Fibroblast of lung (primary cell): ENCODE measurements around the gene PTCRA. TPM values are rescaled to one million over a fixed set of nuclear protein-coding genes. Genes with fewer than 3 reads are reported as not detected.
A peak's percentile ranks its signal among the peaks of the same experiment; 100 is the strongest.
"Not testable (repeated sequence)": the region's sequence is repeated elsewhere in the genome, so short reads cannot be mapped to it uniquely, and the experiment has no call there.

Source experiments
- DNase-seq, 2 donors: peaks; one replicate each; pipeline versions ENCODE4 v3.0.0 to v3.0.0-alpha.2; 2010; ENCODE audit warnings: low read depth in 2 of 2
- H2AFZ ChIP-seq: 2 replicates; pipeline ENCODE4 v1.5.1; 2012; ENCODE audit warnings: low read length, control low read depth, inconsistent platforms
- H3K27ac ChIP-seq: 2 replicates; pipeline ENCODE4 v1.5.1; 2011; ENCODE audit warnings: low read length, control low read depth; ENCODE audit not compliant: insufficient read depth
- H3K27me3 ChIP-seq: 2 replicates; pipeline ENCODE4 v1.5.1; 2011; ENCODE audit warnings: mild to moderate bottlenecking, low read length; ENCODE audit not compliant: control insufficient read depth, insufficient read depth
- H3K36me3 ChIP-seq: 2 replicates; pipeline ENCODE4 v1.5.1; 2011; ENCODE audit warnings: low read length; ENCODE audit not compliant: control insufficient read depth, insufficient read depth
- H3K4me1 ChIP-seq: 2 replicates; pipeline ENCODE4 v1.5.1; 2011; ENCODE audit warnings: low read length; ENCODE audit not compliant: control insufficient read depth, insufficient read depth; ENCODE audit errors: extremely low read depth
- H3K4me2 ChIP-seq: 2 replicates; pipeline ENCODE4 v1.5.1; 2011; ENCODE audit warnings: low read length, control low read depth; ENCODE audit not compliant: insufficient read depth; ENCODE audit errors: extremely low read depth
- H3K4me3 ChIP-seq, 4 experiments: fragments of 200-600 bp in 1 of 4; sonication (generic) in 1 of 4; replicated peaks in 1 of 4; 2 replicates each; pipeline ENCODE4 v1.5.1; 2011 to 2016; ENCODE audit warnings: low read length in 4 of 4, low read depth in 3 of 4, mild to moderate bottlenecking in 3 of 4, control low read depth in 2 of 4, inconsistent platforms in 1 of 4, mixed read lengths in 1 of 4; ENCODE audit not compliant: insufficient read depth in 1 of 4; ENCODE audit errors: control extremely low read depth in 1 of 4
- H3K79me2 ChIP-seq: 2 replicates; pipeline ENCODE4 v1.5.1; 2012; ENCODE audit warnings: mild to moderate bottlenecking, low read length, inconsistent platforms; ENCODE audit not compliant: control insufficient read depth, insufficient read depth
- H3K9ac ChIP-seq: 2 replicates; pipeline ENCODE4 v1.5.1; 2011; ENCODE audit warnings: mild to moderate bottlenecking, low read length, control low read depth; ENCODE audit not compliant: insufficient read depth
- H3K9me3 ChIP-seq: 2 replicates; pipeline ENCODE4 v1.5.1; 2012; ENCODE audit warnings: low read depth, low read length; ENCODE audit not compliant: control insufficient read depth, insufficient read depth
- H4K20me1 ChIP-seq: 2 replicates; pipeline ENCODE4 v1.5.1; 2011; ENCODE audit warnings: low read length; ENCODE audit not compliant: control insufficient read depth, insufficient read depth; ENCODE audit errors: extremely low read depth
- CTCF ChIP-seq, 2 donors: IDR thresholded peaks in 1 of 2; conservative IDR thresholded peaks in 1 of 2; 1 replicate in 1 of 2; 2 replicates in 1 of 2; pipeline ENCODE4 v1.5.1; 2011 to 2012; ENCODE audit warnings: low read length in 2 of 2, control low read depth in 1 of 2, inconsistent platforms in 1 of 2, low read depth in 1 of 2, mild to moderate bottlenecking in 1 of 2
- EZH2 ChIP-seq: IDR thresholded peaks from 2 replicates; pipeline ENCODE4 v1.5.1; 2012; ENCODE audit warnings: low read length, control low read depth, mild to moderate bottlenecking; ENCODE audit errors: missing control alignments
- polyA plus RNA-seq, 2 donors: library from polyadenylated mRNA; depleted of rRNA in 1 of 2; stranded (reverse) in 1 of 2; unstranded in 1 of 2; fragments of >200 nt; gene quantifications; 2 replicates each; pipeline ENCODE4 v1.2.1, GENCODE V29; 2011 to 2012; ENCODE audit warnings: missing spikeins in 1 of 2
- total RNA-seq: library from RNA; depleted of rRNA; stranded (reverse); fragments of >200 nt; gene quantifications from 2 replicates; pipeline ENCODE4 v1.2.1, GENCODE V29; 2014

The PTCRA gene
- total and polyA plus RNA-seq, 2 donors (not counting 1 experiment from before 2014, with no cell fraction given), result not detected

DNA sequence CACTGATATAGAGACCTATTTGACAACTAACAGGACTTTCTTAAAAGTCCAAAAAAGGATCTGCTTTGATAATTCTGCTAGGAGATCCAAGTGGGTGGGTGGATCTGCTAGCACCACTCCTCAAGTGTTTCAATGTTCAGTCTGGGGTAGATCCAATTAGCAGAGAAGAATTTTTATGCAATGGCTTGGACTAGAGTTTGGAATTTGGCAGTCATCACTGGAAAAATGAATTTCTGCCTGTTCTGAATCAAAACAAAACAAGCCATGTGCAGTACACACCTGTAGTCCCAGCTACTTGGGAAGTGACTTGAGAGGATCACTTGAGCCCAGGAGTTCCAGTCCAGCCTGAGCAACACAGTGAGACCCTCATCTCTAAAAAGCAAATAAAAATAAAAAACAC lies 32.1 kb downstream of the PTCRA start:
- Histone ChIP-seq H3K9me3 (no peaks in the 10 kb centered on the region), H3K9ac (no peak overlapping the region), H3K79me2 (no peaks in the 10 kb centered on the region), H2AFZ (no peak overlapping the region), H3K27me3 (no peaks in the 10 kb centered on the region), H3K27ac (no peak overlapping the region), H3K4me1 (no peaks in the 10 kb centered on the region), H4K20me1 (no peaks in the 10 kb centered on the region), H3K36me3 (no peaks in the 10 kb centered on the region), H3K4me2 (no peak overlapping the region), H3K4me3 (no peak overlapping the region)
- DNase-seq, result no peak
- no peak for TF ChIP-seq EZH2
- no peak for TF ChIP-seq CTCF (conservative IDR thresholded peaks at IDR 0.05 in 1 of 2, IDR thresholded peaks at IDR 0.05 in 1 of 2; ENCODE audit: low read depth in 1 of 2, low read length in 2 of 2)

GRCh38 chr6:42952389-42952788 lies 36.5 kb downstream of the PTCRA start:
- no peak overlapping the region for H3K27ac ChIP-seq
- H3K4me2 ChIP-seq, result no peak overlapping the region
- H3K9ac ChIP-seq, result no peak overlapping the region
- H3K36me3 ChIP-seq, result no peaks in the 10 kb centered on the region
- H3K9me3 ChIP-seq, result no peaks in the 10 kb centered on the region
- no peaks in the 10 kb centered on the region for H3K4me1 ChIP-seq
- no peak overlapping the region for H2AFZ ChIP-seq
- no peak for TF ChIP-seq CTCF (conservative IDR thresholded peaks at IDR 0.05 in 1 of 2, IDR thresholded peaks at IDR 0.05 in 1 of 2; ENCODE audit: low read depth in 1 of 2, low read length in 2 of 2)
- DNase-seq, result no peak
- H4K20me1 ChIP-seq, result no peaks in the 10 kb centered on the region
- no peaks in the 10 kb centered on the region for H3K79me2 ChIP-seq
- no peak overlapping the region for H3K4me3 ChIP-seq
- no peaks in the 10 kb centered on the region for H3K27me3 ChIP-seq

DNA sequence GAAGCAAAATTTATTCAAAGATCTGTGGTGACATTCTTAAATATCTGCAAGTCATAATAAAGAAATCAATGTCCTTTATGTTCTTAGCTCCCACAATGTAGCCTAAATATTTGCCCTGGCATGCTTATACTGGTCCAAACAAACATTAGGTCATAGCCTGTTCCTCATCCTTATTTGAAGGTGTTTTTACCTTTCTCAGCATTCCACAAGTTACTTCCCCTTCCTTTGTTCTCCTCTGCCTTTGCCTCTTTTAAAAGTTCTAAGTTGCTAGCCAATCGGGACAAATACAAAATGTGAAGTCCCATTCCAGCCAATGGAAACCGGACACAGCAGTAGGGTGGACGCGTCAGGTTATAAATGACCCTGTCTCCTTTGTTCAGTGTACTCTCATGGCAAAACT lies 38.6 kb downstream of the PTCRA start:
- not testable (repeated sequence) for H3K9me3 ChIP-seq, H3K27ac ChIP-seq, H3K79me2 ChIP-seq, H3K36me3 ChIP-seq, H3K4me2 ChIP-seq, H3K27me3 ChIP-seq, H2AFZ ChIP-seq, H3K4me3 ChIP-seq, H3K9ac ChIP-seq, H4K20me1 ChIP-seq, H3K4me1 ChIP-seq, DNase-seq

GRCh38 chr6:42958125-42958524 lies 42.3 kb downstream of the PTCRA start:
- TF ChIP-seq EZH2 (no peak), CTCF (conservative IDR thresholded peaks at IDR 0.05 in 1 of 2, IDR thresholded peaks at IDR 0.05 in 1 of 2; ENCODE audit: low read depth in 1 of 2, low read length in 2 of 2) (no peak)
- Histone ChIP-seq H3K4me1 (peaks cover 6% of the 10 kb centered on the region), H3K79me2 (no peaks in the 10 kb centered on the region), H3K9ac (no peak overlapping the region), H3K27ac (no peak overlapping the region), H3K27me3 (no peaks in the 10 kb centered on the region), H3K9me3 (no peaks in the 10 kb centered on the region), H4K20me1 (no peaks in the 10 kb centered on the region), H3K36me3 (no peaks in the 10 kb centered on the region), H2AFZ (no peak overlapping the region), H3K4me3 (no peak overlapping the region), H3K4me2 (no peak overlapping the region)
- DNase-seq, result peak in 1 of 2 donors; percentile 18
